Thoracic aorta (tissue), 2 donors: Measurements from ENCODE around the gene RENBP. TPM values are rescaled to one million over a fixed set of nuclear protein-coding genes. Genes with fewer than 3 reads are reported as not detected.

Source experiments
- ATAC-seq: fragments of 150-250 bp; one replicate; pipeline ENCODE4 v1.8.0; 2017; ENCODE audit warnings: low read depth; ENCODE audit not compliant: insufficient number of reproducible peaks, low FRiP score
- DNase-seq: peaks from one replicate; pipeline ENCODE4 v3.0.0-alpha.2; 2020; ENCODE audit warnings: low spot score
- H3K27ac ChIP-seq, 2 donors: fragments of 200-600 bp; sonication (generic); 1 replicate in 1 of 2; 2 replicates in 1 of 2; pipeline ENCODE4 v1.5.1; 2016; ENCODE audit warnings: mild to moderate bottlenecking in 2 of 2, moderate library complexity in 2 of 2
- H3K27me3 ChIP-seq: fragments of 200-600 bp; sonication (generic); replicated peaks from 2 replicates; pipeline ENCODE4 v1.6.0; 2016; ENCODE audit warnings: mild to moderate bottlenecking; ENCODE audit not compliant: insufficient read depth
- H3K36me3 ChIP-seq: fragments of 200-600 bp; sonication (generic); one replicate; pipeline ENCODE4 v1.5.1; 2016
- H3K4me1 ChIP-seq, 2 donors: fragments of 200-600 bp; sonication (generic); 1 replicate in 1 of 2; 2 replicates in 1 of 2; pipeline versions ENCODE4 v1.5.1 to v1.6.0; 2016; ENCODE audit warnings: low read depth in 2 of 2, mild to moderate bottlenecking in 1 of 2; ENCODE audit not compliant: control insufficient read depth in 1 of 2
- H3K4me3 ChIP-seq: fragments of 200-600 bp; sonication (generic); 2 replicates; pipeline ENCODE4 v1.5.1; 2016; ENCODE audit warnings: mild to moderate bottlenecking
- H3K9me3 ChIP-seq: fragments of 200-600 bp; sonication (generic); 2 replicates; pipeline ENCODE4 v1.5.1; 2016
- CTCF ChIP-seq: fragments of 200-600 bp; sonication (generic); IDR thresholded peaks from one replicate; pipeline ENCODE4 v1.5.1; 2019; ENCODE audit warnings: antibody characterized with exemption
- total RNA-seq, 2 donors: library from RNA; depleted of rRNA; stranded (reverse); fragments of >200 nt; gene quantifications; one replicate each; pipeline versions ENCODE4 v1.1.0 to v1.2.3, GENCODE V29; 2016

RENBP gene
- total RNA-seq, 2 donors from 2014 or later, result 11.2 to 21.4 TPM

GRCh38 chrX:153921070-153921469 is 23.4 kb downstream of the RENBP start:
- Histone ChIP-seq H3K36me3 (no peaks in the 10 kb centered on the region), H3K9me3 (no peaks in the 10 kb centered on the region), H3K4me3 (no peak overlapping the region), H3K4me1 (no peaks in the 10 kb centered on the region), H3K27me3 (no peaks in the 10 kb centered on the region), H3K27ac (no peak overlapping the region)
- no peak for ATAC-seq
- no peak for TF ChIP-seq CTCF
- DNase-seq, result no peak

- H3K36me3 ChIP-seq, result no peaks in the 10 kb centered on the region
- no peaks in the 10 kb centered on the region for H3K27me3 ChIP-seq
- TF ChIP-seq CTCF, result no peak
- no peak overlapping the region for H3K4me3 ChIP-seq
- H3K27ac ChIP-seq, result no peak overlapping the region
- DNase-seq (no peak), ATAC-seq (no peak)
- no peaks in the 10 kb centered on the region for H3K4me1 ChIP-seq
- H3K9me3 ChIP-seq, result no peaks in the 10 kb centered on the region
Measured at GRCh38 chrX:153920546-153920945, 23.9 kb downstream of the RENBP start.

GRCh38 chrX:153919281-153919680 is 25.2 kb downstream of the RENBP start:
- no peak for TF ChIP-seq CTCF
- DNase-seq (no peak), ATAC-seq (no peak)
- Histone ChIP-seq H3K27ac (no peak overlapping the region), H3K9me3 (no peaks in the 10 kb centered on the region), H3K4me3 (no peak overlapping the region), H3K36me3 (no peaks in the 10 kb centered on the region), H3K4me1 (no peaks in the 10 kb centered on the region), H3K27me3 (no peaks in the 10 kb centered on the region)

- no peak overlapping the region for H3K4me3 ChIP-seq
- H3K36me3 ChIP-seq, result no peaks in the 10 kb centered on the region
- ATAC-seq (no peak), DNase-seq (no peak)
- no peak for TF ChIP-seq CTCF
- no peaks in the 10 kb centered on the region for H3K9me3 ChIP-seq
- H3K4me1 ChIP-seq, result no peaks in the 10 kb centered on the region
- H3K27me3 ChIP-seq, result no peaks in the 10 kb centered on the region
- no peak overlapping the region for H3K27ac ChIP-seq
Measured at GRCh38 chrX:153917869-153918268, 26.6 kb downstream of the RENBP start.

GRCh38 chrX:153913701-153914100 is 30.7 kb downstream of the RENBP start:
- H3K36me3 ChIP-seq, result no peaks in the 10 kb centered on the region
- no peaks in the 10 kb centered on the region for H3K4me1 ChIP-seq
- no peaks in the 10 kb centered on the region for H3K27me3 ChIP-seq
- no peak overlapping the region for H3K27ac ChIP-seq
- TF ChIP-seq CTCF, result no peak
- ATAC-seq, result no peak
- H3K4me3 ChIP-seq, result no peak overlapping the region
- no peaks in the 10 kb centered on the region for H3K9me3 ChIP-seq
- DNase-seq, result no peak
